ENCODE results near the gene TMEM240. TPM values are rescaled to one million over a fixed set of nuclear protein-coding genes. Genes with fewer than 3 reads are reported as not detected.
A peak's percentile ranks its signal among the peaks of the same experiment; 100 is the strongest.
"Not testable (repeated sequence)": the region's sequence is repeated elsewhere in the genome, so short reads cannot be mapped to it uniquely, and the experiment has no call there.

Gene TMEM240
- total and polyA plus RNA-seq, 11 donors, result 1.5 to 12.4 (median 4.2) TPM; not detected in 1

DNA sequence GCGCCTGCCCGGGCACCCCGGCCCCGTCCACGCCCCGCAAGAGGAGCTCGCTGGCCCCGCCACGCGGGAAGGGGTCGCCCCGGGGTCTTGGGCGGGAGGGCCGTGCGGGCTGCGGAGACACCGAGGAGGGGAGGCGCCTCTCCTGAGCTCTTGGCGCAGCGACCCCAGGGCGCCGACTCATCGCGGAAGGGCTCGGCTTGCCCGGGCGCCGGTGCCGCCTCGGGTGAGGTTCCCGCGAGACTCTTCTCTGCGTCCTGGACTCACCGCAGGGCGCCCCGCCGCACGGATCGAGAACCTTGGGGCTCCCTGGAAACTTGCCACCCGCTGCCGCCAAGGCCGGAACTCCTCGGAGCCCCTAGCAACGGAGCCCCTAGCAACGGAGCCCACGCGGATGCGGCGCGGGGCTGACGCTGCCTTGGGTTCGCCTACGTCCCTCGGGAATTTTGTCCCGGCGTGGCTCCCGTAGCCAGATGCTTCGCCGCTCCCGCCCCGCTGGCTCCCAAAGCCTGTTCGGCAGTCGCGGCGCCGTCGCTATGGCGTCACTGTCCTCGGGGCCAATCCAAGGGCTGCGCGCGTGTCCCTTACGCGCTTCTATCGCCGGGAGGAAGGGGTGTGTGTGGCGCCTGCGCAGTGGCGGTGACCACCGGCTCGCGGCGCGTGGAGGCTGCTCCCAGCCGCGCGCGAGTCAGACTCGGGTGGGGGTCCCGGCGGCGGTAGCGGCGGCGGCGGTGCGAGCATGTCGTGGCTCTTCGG is 28.7 kb downstream of the TMEM240 start, which contains the start of gene ATAD3A:
Gene ATAD3A, plus strand, starts transcription at position 630 of the 753 bp plus-strand sequence. Its CDS starts 107 bp downstream, at position 737.
- Histone ChIP-seq H3K9me3 (no peaks in the 10 kb centered on the region), H3K27me3 (no peaks in the 10 kb centered on the region), H3K36me3 (peaks cover 0 to 10% (median 4%) of the 10 kb centered on the region in 9 donors), H3K4me1 (peaks cover 0 to 20% (median 7%) of the 10 kb centered on the region in 12 donors), H3K4me3 (peak within 1 kb of the TSS; percentile 59 to 99 (median 79)), H3K27ac (peak within 1 kb of the TSS; percentile 68 to 97 (median 88))
- DNase-seq (peak; percentile 99), ATAC-seq (peak; percentile 96 to 99 (median 96))
- intact Hi-C loops (cut with DNase I), result loop anchor here in 1 of 10 donors (10.0 kb wide), 1 partner anchor 103 kb away; the partner anchor contains the start of gene MIB2
- TF ChIP-seq CTCF (IDR thresholded peaks at IDR 0.05) (no peak), POLR2A (IDR thresholded peaks at IDR 0.05) (peak in 1 of 2 donors; percentile 78)
- WGBS, 4 donors, result 0 to 1% (median 0%) methylated on average over 31 to 99 of the region's 99 CpGs

DNA sequence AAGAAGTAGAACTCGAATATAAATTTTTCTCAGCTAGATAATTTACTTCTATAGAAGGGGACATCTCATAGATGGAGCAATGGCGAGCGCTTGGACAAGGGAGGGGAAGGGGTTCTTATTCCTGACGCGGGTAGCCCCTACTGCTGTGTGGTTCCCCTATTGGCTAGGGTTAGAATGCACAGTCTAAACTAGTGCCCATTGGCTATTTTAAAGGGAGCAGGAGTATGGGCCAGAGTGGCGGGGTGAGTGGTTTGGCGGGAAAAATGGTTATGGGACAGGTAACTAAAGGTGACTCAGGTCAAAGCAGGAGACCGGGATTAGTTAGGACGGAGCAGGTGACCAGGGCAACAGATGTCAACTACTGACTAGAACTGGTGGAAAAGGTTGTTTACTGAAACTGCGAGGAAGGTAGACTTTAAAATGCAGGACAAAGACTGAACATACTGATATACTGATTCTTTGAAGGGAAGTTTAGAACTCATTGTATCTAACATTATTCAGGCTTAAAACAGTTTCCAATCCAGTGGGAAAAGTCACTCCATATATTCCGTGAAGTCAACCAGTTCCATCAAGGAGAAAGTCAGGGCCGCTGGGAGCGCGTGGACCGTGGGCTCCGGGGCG is 29.4 kb downstream of the TMEM240 start:
- H3K4me1 ChIP-seq, result peaks cover 0 to 21% (median 7%) of the 10 kb centered on the region in 12 donors
- DNase-seq (no peak), ATAC-seq (no peak)
- intact Hi-C loops (cut with DNase I), result loop anchor here in 1 of 10 donors (10.0 kb wide), 1 partner anchor 104 kb away; the partner anchor contains the start of gene MIB2
- H3K27ac ChIP-seq, result peak overlapping the region; percentile 68 to 97 (median 88)
- H3K36me3 ChIP-seq, result peaks cover 0 to 5% (median 0%) of the 10 kb centered on the region in 9 donors
- no peak for TF ChIP-seq CTCF (IDR thresholded peaks at IDR 0.05)
- H3K4me3 ChIP-seq, result peak overlapping the region; percentile 59 to 99 (median 79)
- no peaks in the 10 kb centered on the region for H3K9me3 ChIP-seq
- no peaks in the 10 kb centered on the region for H3K27me3 ChIP-seq
- WGBS, 4 donors, result 13 to 30% (median 17%) methylated on average over 12 to 17 of the region's 17 CpGs

- 82 to 94% (median 87%) methylated on average over 3 to 18 of the region's 21 CpGs for WGBS, 4 donors
- Histone ChIP-seq H3K27ac (peak overlapping the region in 1 of 12 donors; percentile 70), H3K4me1 (peaks cover 0 to 25% (median 15%) of the 10 kb centered on the region in 12 donors)
- intact Hi-C loops (cut with DNase I), result loop anchor here in 6 of 10 donors (10.0 kb wide), 2 partner anchors 105 to 135 kb away; partner anchors contain the start of genes AURKAIP1 (in 5 of the 6) and MRPL20 (in 3 of the 6)
- ATAC-seq, H3K9me3 ChIP-seq, DNase-seq, H3K4me3 ChIP-seq, H3K27me3 ChIP-seq, H3K36me3 ChIP-seq: not testable (repeated sequence)
These were observed 31.0 kb downstream of the TMEM240 start for GRCh38 chr1:1509465-1509850.

DNA sequence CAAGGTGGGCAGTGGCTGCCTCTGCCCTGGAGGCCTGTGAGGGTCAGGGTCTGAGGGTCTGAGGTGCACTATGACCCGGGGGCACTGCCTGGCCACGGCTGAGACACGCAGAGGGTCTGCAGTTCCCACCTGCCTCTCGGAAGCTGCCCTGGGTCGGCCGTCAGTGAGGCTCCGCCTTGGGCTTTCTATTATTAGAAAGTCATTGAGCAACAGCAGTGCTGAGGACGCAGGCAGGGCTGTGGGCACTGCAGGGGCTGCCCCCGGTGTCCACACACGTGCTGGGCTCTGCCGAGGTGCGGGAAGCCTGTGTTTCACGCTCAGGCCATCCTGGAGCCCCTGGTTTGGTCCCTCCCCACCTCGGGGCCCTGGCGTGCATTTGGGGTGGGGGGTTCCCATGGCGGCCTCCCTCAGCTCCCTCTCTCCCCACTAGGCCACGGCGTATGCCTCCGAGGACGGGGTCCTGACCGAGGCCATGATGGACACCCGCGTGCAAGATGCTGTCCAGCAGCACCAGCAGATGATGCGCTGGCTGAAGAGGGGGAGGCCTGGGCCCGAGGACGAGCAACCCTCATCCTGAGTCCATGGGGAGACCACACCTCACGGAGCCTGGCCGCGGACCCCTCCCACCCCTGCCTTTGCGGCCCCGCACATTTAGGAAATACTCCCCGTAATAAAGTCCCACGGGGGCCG is 31.5 kb downstream of the TMEM240 start:
- not testable (repeated sequence) for H3K9me3 ChIP-seq, H3K27me3 ChIP-seq, H3K36me3 ChIP-seq, H3K4me3 ChIP-seq
- H3K4me1 ChIP-seq, result peaks cover 0 to 25% (median 15%) of the 10 kb centered on the region in 12 donors
- 35 to 98% (median 61%) methylated on average over 5 to 32 of the region's 34 CpGs for WGBS, 4 donors
- peak in 3 of 4 donors; percentile 27 to 61 (median 30) for ATAC-seq
- intact Hi-C loops (cut with DNase I), result loop anchor here in 6 of 10 donors (10.0 kb wide), 2 partner anchors 104 to 134 kb away; partner anchors contain the start of genes AURKAIP1 (in 5 of the 6) and MRPL20 (in 3 of the 6)
- peak overlapping the region in 7 of 12 donors; percentile 17 to 70 (median 50) for H3K27ac ChIP-seq
- peak in 2 of 5 donors; percentile 57 to 62 for DNase-seq
